Ishikawa (cell line): ENCODE results near the gene TGFBR3.

ENCODE experiments used
- CEBPB ChIP-seq: IDR thresholded peaks from 2 replicates; pipeline ENCODE4 v1.6.1; 2012
- EGR1 ChIP-seq: IDR thresholded peaks from 2 replicates; pipeline ENCODE4 v1.6.1; 2012
- EP300 ChIP-seq: IDR thresholded peaks from 2 replicates; pipeline ENCODE4 v1.6.1; 2012; ENCODE audit warnings: borderline replicate concordance
- FOXM1 ChIP-seq: IDR thresholded peaks from 2 replicates; pipeline ENCODE4 v1.6.1; 2012; ENCODE audit warnings: low read depth, borderline replicate concordance
- NFIC ChIP-seq: IDR thresholded peaks from 2 replicates; pipeline ENCODE4 v1.6.1; 2012
- RAD21 ChIP-seq: IDR thresholded peaks from 2 replicates; pipeline ENCODE4 v1.6.1; 2012; ENCODE audit warnings: low read depth
- TAF1 ChIP-seq: IDR thresholded peaks from 2 replicates; pipeline ENCODE4 v1.6.1; 2012; ENCODE audit warnings: low read depth, mild to moderate bottlenecking
- TCF12 ChIP-seq: IDR thresholded peaks from 2 replicates; pipeline ENCODE4 v1.6.1; 2012; ENCODE audit warnings: low read depth
- TEAD4 ChIP-seq: IDR thresholded peaks from 2 replicates; pipeline ENCODE4 v1.6.1; 2012
- YY1 ChIP-seq: IDR thresholded peaks from 2 replicates; pipeline ENCODE4 v1.6.1; 2012; ENCODE audit warnings: low read depth
- TF ChIP-seq, protein P1 (sequence below): IDR thresholded peaks from 2 replicates; pipeline ENCODE4 v1.6.1; 2012; ENCODE audit warnings: low read depth, mild to moderate bottlenecking
- TF ChIP-seq, protein P2 (sequence below): IDR thresholded peaks from 2 replicates; pipeline ENCODE4 v1.6.1; 2012

GRCh38 chr1:91781371-91781825, 104.6 kb downstream of the TGFBR3 start:
- TF ChIP-seq, protein P1, sequence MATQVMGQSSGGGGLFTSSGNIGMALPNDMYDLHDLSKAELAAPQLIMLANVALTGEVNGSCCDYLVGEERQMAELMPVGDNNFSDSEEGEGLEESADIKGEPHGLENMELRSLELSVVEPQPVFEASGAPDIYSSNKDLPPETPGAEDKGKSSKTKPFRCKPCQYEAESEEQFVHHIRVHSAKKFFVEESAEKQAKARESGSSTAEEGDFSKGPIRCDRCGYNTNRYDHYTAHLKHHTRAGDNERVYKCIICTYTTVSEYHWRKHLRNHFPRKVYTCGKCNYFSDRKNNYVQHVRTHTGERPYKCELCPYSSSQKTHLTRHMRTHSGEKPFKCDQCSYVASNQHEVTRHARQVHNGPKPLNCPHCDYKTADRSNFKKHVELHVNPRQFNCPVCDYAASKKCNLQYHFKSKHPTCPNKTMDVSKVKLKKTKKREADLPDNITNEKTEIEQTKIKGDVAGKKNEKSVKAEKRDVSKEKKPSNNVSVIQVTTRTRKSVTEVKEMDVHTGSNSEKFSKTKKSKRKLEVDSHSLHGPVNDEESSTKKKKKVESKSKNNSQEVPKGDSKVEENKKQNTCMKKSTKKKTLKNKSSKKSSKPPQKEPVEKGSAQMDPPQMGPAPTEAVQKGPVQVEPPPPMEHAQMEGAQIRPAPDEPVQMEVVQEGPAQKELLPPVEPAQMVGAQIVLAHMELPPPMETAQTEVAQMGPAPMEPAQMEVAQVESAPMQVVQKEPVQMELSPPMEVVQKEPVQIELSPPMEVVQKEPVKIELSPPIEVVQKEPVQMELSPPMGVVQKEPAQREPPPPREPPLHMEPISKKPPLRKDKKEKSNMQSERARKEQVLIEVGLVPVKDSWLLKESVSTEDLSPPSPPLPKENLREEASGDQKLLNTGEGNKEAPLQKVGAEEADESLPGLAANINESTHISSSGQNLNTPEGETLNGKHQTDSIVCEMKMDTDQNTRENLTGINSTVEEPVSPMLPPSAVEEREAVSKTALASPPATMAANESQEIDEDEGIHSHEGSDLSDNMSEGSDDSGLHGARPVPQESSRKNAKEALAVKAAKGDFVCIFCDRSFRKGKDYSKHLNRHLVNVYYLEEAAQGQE, result no peak
- TF ChIP-seq TCF12 (no peak), EGR1 (no peak), EP300 (no peak), TEAD4 (no peak), RAD21 (no peak), YY1 (no peak), FOXM1 (no peak), TAF1 (no peak), CEBPB (no peak), NFIC (no peak)
- TF ChIP-seq, protein P2, sequence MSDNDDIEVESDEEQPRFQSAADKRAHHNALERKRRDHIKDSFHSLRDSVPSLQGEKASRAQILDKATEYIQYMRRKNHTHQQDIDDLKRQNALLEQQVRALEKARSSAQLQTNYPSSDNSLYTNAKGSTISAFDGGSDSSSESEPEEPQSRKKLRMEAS, result no peak
